GM19351 (cell line): Measurements from ENCODE around the gene ARRB1.
"Not testable (repeated sequence)": the region's sequence is repeated elsewhere in the genome, so short reads cannot be mapped to it uniquely, and the experiment has no call there.

Source experiments
- ATAC-seq: cut with Tn5 transposase; IDR thresholded peaks from one replicate; pipeline ENCODE4 v1.9.1; 2021; ENCODE audit warnings: mild to moderate bottlenecking, moderate library complexity; ENCODE audit not compliant: unreplicated experiment

Gene ARRB1

DNA sequence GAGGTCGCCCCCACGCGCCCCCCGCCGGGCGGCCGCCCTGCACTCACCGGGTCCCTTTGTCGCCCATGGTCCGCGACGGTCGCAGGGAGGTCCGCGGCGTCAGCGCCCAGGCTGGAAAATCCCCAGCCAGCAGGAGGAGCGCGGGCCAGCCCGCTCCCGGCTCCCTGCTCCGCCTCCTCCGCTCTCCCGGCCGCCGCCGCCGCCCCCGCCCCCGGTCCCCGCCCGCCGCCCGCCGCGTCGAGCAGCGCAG, at the start of gene ARRB1:
ARRB1 (minus strand) TSS at position 121 of the 250 bp plus-strand sequence; CDS start at position 67, 54 bp downstream.
- ATAC-seq, result no peak

DNA sequence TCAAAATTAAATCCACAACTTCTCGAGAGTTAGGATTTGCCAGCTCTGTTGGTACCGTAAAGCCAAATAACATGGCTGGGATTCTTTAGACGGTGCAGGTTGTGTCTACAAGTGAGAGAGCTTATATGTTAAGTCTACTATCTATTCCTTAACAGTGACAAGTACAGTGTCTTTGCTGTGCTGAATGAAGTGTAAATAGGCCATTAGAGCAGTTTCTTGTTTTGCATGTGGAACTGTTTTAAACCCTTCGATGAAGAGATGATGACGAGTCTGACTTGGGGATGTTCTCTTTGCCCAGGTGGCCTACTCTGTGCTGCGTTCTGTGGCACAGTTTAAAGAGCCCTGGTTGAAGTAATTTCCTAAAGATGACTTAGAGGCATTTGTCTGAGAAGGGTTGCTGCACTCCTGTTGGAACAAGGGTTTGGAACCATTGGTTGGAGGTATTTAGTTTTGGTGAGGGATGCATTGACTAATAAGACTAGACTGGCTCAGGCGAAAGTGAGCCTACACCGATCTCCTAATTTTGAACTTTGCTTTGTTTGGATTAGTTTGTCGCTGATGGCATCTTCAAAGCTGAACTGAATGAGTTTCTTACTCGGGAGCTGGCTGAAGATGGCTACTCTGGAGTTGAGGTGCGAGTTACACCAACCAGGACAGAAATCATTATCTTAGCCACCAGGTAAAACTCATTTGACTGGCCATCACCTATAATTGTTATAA, 48.8 kb upstream of the ARRB1 start:
- no peak for ATAC-seq

DNA sequence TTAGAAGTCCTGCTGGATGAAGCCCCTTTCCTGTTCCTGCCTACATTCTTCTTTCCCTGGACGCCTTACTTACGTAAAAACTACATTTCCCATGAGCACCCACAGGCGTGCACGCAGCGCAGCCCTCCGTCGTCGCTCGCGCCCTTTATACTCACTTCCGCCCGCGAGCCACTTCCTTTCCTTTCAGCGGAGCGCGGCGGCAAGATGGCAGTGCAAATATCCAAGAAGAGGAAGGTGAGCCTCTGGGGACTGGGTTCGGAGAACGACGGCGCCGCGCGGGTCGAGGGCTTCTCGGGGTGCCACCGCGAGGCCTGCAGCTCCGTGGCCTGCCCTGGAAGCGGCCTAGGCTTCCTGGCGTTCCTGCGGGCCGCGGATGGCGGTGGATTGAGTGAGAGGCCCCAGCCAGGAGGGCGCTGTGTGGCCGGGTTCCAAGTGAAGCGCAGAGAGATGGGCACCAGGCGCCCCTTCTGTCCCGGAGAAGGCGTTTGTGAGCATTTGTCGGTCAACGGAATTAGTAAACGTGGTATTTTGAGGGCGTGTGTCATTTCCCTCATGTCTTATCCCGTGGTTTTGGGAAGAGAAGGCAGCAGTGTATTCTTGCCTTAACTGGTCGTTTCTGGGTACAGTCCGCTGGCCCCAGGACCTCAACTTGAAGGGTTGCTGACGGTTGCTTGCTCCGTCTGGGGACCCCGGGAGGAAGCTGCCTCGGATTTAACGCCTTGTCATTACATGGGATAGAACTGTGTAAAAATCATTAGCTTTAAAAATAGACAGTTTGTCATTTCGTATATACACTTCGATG, 48.1 kb upstream of the ARRB1 start, which contains the start of gene RPS3:
RPS3 (plus strand) TSS at position 175 of the 802 bp plus-strand sequence; CDS start at position 205, 30 bp downstream.
- ATAC-seq, result peak; percentile 88

DNA sequence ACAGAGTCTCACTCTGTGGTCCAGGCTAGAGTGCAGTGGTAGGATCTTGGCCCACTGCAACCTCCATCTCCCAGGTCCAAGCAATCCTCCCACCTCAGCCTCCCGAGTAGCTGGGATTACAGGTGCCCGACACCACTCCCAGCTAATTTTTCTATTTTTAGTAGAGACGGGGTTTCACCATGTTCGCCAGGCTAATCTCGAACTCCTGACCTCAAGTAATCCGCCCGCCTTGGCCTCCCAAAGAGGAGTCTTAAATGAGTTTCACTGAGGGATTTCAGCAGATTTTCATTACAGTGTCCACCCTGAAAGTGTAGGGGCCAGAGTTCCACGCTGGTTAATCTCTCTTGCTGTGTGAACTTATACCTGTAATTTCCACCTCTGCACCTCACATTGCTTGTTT, 47.4 kb upstream of the ARRB1 start:
- no peak for ATAC-seq

DNA sequence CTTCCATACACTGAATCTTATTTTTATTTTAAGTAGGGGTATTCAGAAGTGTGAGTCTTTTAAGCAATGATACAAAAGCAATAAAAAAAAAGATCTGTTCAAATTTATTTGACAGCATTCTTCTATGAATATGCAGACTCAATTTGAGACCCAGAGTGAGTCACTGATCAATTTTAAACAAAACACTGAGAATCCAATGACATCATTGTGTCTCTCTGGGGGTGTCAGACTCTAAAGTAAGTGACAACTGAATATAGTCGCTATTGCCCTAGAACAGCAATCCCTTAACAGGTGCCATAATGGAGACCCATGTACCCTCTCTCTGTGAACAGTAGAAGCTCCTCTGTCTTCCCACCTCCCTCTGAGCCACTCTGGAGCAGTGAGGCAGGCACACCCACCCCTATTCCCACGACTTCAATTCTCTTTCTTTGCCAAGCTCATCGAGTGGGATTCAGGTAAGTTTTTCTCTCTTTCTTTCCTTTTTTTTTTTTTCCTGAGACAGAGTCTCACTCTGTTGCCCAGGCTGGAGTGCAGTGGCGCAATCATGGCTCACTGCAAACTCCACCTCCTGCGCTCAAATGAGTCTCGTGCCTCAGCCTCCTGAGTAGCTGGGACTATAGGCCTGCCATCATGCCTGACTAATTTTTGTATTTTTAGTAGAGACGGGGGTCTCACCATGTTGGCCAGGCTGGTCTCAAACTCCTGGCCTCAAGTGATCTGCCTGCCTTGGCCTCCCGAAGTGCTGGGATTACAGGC, 42.8 kb upstream of the ARRB1 start:
- no peak for ATAC-seq

DNA sequence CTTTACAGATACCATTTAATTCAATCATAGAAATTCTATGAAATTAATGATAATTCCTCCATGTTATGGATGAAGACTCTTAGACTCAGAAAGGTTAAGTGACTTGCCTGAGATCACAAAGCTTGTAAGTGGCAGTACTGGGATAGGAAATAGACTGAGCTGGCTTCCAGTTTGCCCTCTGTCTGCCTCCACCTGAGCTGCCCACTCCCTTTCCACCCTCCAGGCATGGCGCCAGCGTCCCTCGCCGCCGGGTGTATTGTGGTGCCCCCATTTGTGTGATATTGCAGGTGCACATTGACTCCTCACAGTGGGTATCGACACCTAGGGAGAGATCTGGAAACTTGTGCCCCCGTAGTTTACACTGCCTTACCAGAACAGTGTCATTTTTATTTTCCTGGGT, 38.5 kb upstream of the ARRB1 start:
- ATAC-seq, result no peak

DNA sequence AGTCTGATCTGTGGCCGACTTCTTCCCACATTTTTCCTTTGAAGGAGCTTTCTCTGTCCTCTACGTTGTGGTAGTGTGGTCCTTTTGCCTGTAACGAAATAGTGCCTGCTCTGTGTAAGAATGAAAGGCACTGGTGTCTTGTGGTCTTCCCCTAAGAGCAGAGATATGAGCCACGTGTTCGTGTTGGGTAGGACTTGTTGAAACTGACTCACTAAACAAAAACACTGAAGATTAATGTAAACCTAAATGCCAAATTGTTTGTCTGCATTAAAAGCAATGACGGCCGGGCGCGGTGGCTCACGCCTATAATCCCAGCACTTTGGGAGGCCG, 37.8 kb upstream of the ARRB1 start:
- ATAC-seq, result no peak

DNA sequence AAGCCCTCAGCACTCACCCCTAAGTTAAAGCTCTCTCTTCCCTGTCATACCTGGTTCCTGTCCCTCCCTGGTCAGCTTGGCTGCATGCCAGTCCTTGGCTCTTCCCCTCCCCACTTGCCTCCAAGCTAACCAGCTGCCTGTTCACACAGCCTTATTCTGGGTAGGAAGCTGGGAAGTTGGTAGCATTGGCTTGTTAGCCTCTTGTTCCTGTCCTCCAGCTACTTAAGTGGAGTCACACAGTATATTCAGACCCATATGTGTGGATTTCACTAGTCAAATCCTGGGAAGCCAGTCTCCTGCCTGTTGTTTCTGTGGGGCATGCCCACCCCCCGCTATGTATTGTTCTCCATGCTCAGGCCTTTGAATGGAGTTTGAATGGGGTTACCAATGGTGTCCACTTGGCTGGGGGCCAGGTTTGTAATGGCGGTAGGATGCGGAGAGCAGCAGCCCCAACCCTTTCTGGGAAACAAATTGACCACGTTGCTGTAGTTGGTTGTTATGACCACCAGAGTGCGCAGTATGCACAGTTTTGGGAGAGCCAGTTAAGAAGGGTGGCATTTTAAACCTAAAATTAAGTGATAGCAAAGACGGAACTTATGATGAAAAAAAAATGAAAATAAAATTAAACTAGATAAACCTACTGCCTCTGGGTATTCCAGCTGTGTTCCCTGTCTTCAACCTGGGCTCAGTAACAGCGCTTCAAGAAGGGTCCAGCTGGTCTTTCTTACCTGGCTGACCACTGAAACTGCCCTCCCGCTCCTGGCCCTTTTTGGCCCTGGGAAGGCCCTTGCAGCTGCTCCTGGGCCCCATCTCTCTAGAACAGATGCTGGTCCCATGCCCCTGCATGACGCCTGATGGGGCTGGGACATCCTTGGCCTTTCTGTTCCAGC, 37.2 kb upstream of the ARRB1 start:
- ATAC-seq, result no peak

DNA sequence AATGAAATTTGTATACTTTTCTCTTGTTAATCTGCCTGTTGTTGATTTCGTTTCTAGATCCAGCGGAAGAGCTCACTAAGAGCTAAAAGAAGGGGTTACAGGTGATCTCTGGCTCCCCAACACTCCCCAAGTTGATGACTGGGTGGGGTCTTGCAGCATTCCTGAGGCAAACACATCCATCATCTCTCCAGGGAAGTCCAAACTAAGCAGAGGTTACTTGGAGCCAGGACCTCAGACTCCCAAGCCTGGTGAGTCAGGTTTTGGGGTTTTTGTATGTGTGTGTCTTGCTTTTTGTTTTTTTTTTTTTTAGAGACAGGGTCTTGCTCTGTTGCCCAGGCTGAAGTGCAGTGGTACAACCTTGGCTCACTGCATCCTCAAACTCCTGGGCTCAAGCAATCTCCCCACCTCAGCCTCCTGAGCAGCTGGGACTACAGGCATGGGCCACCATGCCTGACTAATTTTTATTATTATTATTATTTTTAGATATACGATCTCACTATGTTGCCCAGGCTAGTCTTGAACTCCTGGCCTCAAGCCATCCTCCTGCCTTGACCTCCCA, 36.4 kb upstream of the ARRB1 start:
- ATAC-seq, result no peak

DNA sequence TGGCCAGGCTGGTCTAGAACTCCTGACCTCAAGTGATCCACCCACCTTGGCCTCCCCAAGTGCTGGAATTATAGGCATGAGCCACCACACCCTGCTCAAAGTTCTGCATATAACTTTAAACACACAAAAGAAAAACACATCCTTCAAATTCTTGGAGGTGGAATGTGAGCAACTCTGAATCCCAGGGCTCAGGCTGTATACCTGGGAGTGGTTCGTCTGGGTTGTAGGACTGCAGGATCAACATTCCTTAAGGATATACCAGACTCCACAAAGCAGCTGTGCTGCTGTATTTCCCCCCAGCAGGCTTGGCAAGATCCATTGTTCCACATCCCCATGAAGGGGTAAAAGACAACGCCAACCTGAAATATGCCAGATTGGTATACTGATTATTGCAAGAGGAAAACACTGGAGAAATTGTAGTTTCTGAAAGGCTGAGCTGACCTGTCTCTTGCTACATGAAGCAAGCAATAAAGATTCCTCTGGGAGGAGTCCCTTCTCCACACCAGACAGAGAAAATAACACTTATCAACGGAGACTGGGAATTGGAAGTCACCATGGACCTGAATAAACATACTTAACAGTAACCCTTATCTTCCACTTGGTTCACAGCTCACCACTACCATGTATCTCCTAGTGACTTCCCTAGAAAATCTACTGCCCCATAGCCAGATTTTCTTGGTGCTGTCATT, 35.6 kb upstream of the ARRB1 start:
- ATAC-seq, result no peak

DNA sequence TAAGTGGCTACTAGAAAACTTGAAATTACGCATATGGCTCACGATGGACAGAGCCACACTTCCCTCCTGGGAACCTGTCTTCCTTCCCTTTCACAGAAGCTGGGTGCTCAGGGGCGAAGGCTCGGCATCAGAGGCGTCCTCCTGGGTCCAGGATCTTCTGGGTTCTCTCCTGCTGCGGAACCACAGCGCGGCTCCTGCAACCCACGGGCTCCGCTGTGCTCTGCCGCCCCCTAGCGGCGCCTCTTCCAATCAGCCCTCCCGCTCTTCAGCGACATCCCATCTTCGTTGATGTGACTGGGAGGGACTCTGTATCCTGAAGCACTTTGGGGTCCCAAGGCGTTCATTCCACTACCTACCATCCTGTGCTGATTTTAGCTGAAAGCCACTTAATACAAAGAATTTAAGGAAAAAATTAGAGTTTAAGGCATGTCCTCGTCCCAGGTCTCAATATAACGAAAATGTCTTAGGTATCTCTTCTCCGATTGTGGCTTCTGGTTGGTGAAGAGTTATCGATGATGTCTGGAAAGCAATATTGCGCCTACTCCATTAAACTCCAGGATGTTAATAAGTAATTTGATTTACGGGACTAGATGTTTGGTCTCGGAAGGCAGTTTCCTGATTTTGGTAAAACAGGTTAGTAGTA, 33.1 kb upstream of the ARRB1 start:
- ATAC-seq, result no peak

DNA sequence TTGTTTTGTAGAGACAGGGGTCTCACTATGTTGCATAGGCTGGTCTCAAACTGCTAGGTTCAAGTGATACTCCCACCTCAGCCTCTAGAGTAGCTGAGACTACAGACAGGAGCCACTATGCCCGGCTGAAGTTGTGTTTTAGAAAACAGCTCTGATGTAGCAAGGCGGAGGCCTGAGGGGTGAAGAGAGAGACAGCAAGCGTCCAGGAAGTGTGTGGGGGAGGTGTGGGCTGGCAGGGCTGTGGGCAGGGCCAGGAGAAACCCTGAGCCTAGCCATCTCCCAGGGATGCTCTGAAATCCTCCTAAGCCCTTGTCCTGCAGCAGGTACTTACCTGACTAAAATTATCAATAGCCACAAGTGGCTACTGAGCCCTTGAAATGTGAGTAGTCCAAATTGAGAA, 31.8 kb upstream of the ARRB1 start:
- ATAC-seq, result no peak

DNA sequence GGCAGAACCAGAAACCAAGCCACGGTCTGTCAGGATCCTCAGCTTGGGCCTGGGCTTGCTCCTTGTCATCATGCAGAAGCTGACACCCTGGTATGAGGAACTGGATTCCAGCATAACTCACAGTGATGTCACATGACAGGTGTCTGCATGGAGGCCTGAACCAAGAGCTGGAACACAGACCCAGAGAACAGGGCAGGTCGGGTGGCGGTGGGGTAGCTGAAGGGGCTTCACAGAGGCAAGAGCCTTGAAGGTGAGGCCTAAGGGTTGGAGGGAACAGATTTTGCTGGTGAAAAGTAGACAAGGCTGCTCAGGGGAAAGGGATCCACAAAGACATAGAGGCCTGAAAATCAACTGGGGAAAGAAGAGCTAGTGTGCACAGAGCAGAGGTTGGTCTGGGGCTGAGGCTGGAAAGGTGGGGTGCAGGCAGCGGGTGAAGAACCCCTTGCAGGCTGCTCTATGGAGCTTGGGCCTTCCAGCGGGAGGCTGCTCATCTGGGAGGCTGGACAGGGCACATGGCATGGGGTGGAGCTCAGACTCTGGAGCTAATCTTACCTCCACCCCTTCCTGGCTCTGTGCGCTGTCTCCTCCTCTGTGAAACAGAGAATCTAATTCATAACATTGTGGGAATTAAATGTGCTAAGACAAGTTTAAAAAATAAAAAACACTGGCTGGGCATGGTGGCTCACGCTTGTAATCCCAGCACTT, 29.4 kb upstream of the ARRB1 start:
- no peak for ATAC-seq

DNA sequence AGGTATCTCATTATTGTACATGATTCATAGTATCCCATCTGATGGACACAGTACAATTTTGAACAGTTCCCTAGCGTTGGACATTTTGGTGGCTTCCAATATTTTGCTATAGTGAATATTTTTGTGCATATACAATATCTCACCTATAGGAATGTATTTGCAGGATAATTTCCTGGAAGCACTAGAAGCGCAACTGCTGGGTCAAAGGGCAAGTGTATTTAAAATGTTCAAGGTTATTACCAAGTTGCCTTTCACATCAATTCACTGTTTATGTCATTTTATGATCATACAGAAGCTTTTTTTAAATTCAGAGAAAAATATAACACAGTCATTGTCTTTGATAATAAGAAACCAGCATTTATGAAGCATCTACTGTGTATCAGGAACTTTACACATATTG, 28.8 kb upstream of the ARRB1 start:
- ATAC-seq, result no peak

DNA sequence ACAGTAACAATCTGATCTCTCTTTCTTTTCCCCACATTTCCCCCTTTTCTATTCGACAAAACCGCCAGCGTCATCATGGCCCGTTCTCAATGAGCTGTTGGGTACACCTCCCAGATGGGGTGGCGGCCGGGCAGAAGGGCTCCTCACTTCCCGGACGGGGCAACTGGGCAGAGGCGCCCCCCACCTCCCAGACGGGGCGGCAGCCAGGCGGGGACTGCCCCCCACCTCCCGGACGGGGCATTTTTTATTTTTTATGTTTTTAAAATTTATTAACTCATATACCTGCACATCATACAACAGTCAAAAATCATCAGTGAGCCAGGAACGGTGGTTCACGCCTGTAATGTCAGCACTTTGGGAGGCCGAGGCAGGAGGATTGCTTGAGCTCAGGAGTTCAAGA, 27.3 kb upstream of the ARRB1 start:
- not testable (repeated sequence) for ATAC-seq

DNA sequence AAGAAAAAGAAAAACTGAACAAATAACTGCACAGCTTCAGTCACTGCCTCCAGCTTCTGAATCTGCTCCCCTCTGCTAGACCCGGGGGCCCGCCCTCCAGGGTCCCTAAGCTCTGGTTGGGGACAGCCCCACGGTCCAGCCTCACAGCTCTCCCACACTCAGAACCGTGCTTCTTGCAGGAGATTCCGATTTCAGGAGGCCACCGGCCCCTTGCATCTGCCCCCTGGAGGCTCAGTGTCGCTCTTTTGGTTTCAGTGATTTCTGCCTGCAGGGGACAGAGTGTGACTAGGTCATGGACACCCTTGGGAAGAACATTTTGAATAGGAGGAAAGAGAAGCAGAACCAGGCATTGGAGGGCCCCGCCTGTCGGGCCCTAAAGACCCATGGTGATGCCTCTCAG, 24.7 kb upstream of the ARRB1 start:
- no peak for ATAC-seq

DNA sequence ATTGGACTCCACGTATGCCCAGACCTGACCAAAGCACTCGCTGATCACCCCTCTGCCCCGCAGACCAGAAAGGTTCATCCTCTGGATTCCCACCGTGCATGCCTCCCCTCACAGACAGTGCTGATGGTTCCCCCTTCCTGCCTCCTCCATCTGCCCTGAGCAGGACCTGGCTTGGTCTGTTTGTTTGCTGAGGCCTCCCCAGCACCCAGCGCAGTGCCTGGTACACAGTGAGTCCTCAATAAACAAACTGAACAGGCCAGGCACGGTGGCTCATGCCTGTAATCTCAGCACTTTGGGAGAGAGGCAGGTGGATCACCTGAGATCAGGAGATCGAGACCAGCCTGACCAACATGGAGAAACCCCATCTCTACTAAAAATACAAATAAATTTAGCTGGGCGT, 24.2 kb upstream of the ARRB1 start:
- ATAC-seq, result no peak

DNA sequence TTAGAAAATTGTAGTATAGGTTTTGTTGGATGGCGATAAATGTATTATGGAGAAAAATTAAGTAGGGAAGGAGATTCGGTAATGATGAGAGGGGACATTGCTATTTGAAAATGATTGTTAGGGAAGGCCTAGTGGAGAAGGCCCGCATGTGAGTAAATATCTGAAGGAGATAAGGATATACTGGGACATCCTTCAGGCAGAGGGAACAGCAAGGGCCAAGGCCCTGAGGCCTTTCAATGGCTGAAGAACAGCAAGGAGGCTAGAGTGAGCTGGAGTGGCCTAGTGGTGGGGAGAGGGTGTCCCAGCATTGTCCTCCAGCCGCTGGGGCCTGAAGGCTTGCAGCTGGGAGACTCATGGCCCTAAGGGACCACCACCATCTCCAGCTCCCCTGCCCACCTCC, 23.2 kb upstream of the ARRB1 start:
- ATAC-seq, result no peak

DNA sequence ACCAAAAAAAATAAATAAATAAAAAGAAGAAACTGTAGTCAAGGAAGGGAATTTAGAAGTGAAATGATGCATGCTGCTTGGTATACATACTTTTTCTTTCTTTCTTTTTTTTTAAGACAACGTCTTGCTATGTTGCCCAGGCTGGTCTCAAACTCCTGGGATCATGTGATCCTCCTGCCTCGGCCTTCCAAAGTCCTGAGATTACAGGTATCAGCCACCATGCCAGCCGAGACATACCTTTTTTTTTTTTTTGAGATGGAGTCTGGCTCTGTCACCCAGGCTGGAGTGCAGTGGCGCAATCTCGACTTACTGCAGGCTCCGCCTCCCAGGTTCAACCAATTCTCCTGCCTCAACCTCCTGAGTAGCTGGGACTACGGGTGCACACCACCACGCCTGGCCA, 21.7 kb upstream of the ARRB1 start:
- ATAC-seq, result no peak
